ENCODE data around the gene STIL.

- TF ChIP-seq KAT7 (CRISPR knock-in tag; IDR thresholded peaks at IDR 0.05; ENCODE audit: borderline replicate concordance): no peak
- TF ChIP-seq FOXP1 (CRISPR knock-in tag; IDR thresholded peaks at IDR 0.05; ENCODE audit: borderline replicate concordance): no peak
Measured at GRCh38 chr1:47257224-47257623, 56.7 kb downstream of the STIL start.
